ENCODE data around the gene B3GLCT.

DNA sequence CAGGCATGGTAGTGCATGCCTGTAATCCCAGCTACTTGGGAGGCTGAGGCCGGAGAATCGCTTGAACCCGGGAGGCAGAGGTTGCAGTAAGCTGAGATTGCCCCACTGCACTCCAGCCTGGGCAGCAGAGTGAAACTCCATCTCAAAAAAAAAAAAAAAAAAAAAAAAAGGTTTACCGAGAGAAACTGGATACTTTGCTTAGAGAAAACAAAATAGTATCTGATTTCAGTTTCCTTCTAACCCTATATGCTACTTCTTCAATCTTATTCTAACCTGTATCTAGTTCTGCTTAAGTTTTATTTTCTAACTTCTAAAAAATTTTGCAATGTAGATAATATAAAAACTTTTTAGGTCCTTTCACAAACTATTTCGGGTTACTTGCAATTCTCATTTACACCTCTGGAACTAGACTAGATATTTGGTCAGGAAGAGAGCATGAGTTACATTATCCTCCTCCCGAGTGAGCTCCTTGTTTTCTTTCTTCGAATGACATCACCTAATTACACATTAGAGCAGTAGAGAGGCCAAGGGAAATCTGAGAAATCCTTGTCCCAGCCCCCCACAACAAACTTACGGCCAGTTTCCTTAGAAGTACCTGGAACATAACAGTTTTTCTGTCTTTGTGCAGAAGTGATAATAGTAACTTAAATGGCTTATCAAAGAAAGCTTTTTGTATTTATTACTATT, 128.9 kb downstream of the B3GLCT start:
- TF ChIP-seq CTCF (IDR thresholded peaks at IDR 0.05) = no peak
- TF ChIP-seq POLR2A (IDR thresholded peaks at IDR 0.05) = no peak
